Stimulated activated CD4-positive, alpha-beta T cell treated with anti-CD3 and anti-CD28 coated beads, Interleukin-2, amount 100 ng/mL, for 48 hours (primary cell): ENCODE measurements around the gene PAX5.
A peak's percentile ranks its signal among the peaks of the same experiment; 100 is the strongest.
"Not testable (repeated sequence)": the region's sequence is repeated elsewhere in the genome, so short reads cannot be mapped to it uniquely, and the experiment has no call there.

ENCODE experiments used
- DNase-seq, 2 donors: peaks; one replicate each; pipeline ENCODE4 v3.0.0-alpha.2; 2020

Gene PAX5

GRCh38 chr9:37033682-37034304, at the start of gene PAX5:
Gene PAX5, minus strand, starts transcription at chr9:37034268. Its CDS starts 237 bp downstream, at chr9:37034031.
- DNase-seq, result no peak

GRCh38 chr9:37083654-37084053, 49.6 kb upstream of the PAX5 start:
- DNase-seq, result no peak

DNA sequence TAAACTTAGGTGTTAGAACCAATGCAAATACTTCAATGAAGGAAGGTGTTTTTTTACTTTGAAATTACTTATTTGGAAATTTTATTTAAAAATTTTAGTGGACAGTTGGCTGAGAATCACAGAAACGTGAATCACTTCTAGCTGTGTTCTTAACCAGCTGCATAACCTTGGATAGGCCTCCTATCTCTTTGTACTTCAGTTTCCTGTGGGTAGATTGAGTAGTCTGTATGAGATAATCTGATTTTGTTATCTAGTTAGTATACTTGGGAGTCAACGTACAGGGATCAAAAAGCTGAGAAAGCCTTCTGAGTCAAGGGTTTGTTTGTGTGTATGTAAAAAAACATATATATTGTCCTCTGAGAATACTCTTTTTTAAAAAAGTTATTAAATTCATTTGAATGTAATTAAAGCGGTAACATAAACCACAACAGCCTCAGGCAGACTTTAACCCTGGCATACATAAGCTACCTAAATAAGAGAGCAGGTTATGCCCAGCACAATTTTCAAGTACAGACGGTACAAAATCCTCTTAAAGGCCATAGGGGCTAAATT, 48.2 kb upstream of the PAX5 start:
- DNase-seq, result no peak

DNA sequence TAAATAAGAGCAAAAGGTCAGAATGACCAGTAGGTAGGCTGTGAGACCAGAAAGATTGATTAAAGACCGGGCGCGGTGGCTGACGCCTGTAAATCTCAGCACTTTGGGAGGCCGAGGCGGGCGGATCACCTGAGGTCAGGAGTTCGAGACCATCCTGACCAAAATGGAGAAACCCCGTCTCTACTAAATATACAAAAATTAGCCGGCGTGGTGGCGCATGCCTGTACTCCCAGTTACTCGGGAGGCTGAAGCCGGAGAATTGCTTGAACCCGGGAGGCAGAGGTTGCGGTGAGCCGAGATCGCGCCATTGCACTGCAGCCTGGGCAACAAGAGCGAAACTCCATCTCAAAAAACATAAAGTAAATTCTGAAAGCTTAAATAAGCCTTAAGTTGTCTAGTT, 47.4 kb upstream of the PAX5 start:
- DNase-seq, result not testable (repeated sequence)

- not testable (repeated sequence) for DNase-seq
These were observed 46.1 kb upstream of the PAX5 start for GRCh38 chr9:37080165-37080628.

GRCh38 chr9:37079370-37080164, 45.5 kb upstream of the PAX5 start:
- peak; percentile 85 to 89 for DNase-seq

DNA sequence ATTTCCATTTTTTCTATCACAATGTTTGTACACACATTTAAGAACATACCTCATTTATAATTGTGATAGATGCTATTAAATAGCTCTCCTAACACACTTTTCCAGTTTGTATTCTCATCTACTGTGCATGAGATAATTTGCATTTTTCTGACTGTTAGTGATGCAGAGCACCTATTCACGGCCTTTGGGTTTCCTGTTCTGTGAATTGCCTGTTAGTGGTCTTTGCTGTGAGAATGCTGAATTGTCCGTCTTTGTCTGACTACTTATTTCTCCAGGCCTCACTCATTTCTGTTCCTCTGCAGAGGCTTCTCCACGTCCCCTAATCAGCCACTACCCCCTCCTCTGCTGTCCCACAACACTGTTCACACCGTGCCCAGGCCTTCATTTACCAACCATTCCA, 40.7 kb upstream of the PAX5 start:
- DNase-seq, result not testable (repeated sequence)

DNA sequence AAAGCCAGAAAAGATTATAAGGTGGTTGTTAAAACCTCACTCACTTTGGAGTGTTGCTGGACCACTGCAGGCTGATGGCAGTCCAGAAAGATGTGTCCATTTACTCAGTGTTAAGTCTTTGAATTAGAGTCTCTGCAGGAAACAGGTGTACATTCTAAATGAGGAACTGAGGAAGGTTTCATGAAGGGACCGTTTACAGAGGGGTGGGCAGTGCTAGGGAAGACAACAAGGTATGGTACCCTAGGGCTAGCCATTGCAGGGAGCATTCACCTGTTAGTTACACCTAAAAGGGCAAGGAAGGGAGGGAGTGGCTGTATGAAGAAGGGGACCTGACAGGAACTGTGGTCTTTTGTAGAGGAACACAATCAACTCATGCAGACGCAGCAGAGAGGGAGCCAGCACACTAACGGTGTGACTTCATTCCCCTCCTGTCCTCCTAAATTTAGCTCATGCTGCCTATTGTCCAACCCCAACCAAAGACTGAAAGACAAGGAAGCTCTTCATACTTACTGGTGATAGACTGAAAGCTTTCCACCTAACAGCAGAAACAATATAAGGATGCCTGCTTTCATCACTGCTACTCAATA, 32.2 kb upstream of the PAX5 start:
- no peak for DNase-seq

DNA sequence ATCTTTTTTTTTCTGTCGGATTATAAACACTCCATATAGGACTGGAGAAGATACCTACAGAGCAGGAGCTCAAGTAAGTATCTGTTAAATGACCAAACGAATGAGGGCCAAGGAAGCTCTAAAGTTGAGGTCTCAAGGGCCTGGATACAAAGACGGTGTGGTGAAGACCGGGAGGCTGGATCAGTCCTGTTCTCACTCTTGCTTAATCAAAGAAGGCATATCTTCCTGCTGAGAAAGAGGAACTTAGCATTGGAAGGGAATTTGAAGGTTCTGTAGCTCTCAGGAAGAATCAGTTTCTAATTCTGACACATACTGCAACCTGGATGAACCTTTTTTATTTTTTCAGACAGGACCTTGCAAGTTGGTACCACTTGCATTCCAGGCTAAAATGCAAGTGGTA, 28.3 kb upstream of the PAX5 start:
- DNase-seq, result no peak

GRCh38 chr9:37061768-37062167, 27.7 kb upstream of the PAX5 start:
- no peak for DNase-seq

DNA sequence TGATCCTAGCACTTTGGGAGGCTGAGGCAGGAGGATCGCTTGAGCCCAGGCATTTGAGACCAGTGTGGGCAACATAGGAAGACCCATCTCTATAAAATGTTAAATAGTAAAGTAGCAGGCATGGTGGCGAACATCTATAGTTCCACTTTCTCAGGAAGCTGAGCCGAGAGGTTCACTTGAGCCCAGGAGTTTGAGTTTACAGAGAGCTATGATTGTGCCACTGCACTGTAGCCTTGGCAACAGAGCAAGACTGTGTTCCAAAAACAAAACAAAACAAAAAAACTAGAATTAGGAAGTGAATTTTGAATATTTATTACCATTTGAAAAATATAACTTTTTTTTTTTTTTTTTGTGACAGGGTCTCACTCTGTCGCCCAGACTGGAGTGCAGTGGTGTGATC, 26.8 kb upstream of the PAX5 start:
- DNase-seq, result no peak

GRCh38 chr9:37056046-37056920, 22.2 kb upstream of the PAX5 start:
- DNase-seq, result no peak

- DNase-seq, result not testable (repeated sequence)
These were observed 20.3 kb upstream of the PAX5 start for GRCh38 chr9:37054363-37054720.

- DNase-seq, result no peak
These were observed 19.8 kb upstream of the PAX5 start for GRCh38 chr9:37053684-37054362.

GRCh38 chr9:37046683-37047082, 12.6 kb upstream of the PAX5 start:
- DNase-seq, result no peak

- no peak for DNase-seq
These were observed 8.4 kb upstream of the PAX5 start for GRCh38 chr9:37042421-37042820.

DNA sequence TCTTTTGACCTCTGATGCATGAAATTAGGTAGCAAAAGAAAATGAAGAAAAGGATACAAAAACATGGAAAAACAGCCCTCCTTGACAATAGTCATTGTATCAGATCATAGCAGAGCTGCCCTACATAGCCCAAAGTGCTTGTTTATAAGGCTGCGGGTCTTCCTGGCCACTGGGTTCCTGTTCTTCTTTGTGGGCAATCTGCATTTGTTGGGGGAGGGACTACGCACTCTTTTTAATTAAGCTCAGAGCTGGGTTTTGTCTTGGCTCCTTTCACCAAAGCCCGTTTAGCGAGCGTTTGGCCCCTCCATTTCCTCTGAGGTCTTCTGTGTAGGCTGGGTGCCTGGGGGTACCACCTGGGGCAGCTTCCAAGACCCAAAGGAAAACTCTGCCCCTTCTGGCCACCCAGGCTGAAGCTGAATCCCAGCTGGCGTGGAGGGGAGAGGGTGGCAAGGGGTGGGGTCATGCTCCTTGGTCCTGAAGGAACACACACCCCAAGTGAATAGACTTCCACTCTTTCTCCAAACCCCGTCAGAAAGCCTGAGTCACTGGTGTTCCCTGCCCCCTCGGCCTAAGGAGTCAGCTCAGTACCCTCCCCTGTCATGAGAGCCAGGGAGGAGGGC, 6.5 kb upstream of the PAX5 start:
- no peak for DNase-seq

- no peak for DNase-seq
These were observed 4.9 kb upstream of the PAX5 start for GRCh38 chr9:37038943-37039464.

DNA sequence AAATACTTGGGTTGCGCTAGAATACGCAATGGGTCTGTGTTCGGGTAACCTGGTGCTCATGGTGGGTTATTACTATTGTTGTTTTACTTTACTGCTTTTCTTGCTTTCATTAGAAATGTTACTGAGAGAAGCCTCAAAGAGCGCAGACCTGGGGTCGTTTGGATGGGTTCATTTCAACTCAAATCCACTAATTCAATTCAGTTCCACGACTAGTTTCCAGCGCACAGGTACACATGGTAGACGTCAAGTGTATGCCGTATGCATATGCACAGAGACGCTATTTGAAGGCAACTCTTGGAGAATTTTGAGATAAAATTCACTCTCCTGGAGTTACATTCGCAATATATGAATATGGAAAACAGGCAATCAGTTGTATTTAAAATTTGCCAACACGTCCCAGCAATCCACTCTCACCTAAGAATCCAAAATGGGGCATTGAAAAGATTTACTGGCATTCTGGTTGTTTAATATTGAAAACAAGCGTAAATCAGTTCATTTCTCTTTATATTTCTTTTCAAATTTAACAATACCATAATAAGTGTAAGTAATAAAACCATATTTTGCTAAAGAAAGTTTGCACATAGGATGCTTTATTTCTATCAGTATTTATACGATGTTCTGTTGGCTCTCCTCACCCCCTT, 4.4 kb upstream of the PAX5 start:
- DNase-seq, result no peak

DNA sequence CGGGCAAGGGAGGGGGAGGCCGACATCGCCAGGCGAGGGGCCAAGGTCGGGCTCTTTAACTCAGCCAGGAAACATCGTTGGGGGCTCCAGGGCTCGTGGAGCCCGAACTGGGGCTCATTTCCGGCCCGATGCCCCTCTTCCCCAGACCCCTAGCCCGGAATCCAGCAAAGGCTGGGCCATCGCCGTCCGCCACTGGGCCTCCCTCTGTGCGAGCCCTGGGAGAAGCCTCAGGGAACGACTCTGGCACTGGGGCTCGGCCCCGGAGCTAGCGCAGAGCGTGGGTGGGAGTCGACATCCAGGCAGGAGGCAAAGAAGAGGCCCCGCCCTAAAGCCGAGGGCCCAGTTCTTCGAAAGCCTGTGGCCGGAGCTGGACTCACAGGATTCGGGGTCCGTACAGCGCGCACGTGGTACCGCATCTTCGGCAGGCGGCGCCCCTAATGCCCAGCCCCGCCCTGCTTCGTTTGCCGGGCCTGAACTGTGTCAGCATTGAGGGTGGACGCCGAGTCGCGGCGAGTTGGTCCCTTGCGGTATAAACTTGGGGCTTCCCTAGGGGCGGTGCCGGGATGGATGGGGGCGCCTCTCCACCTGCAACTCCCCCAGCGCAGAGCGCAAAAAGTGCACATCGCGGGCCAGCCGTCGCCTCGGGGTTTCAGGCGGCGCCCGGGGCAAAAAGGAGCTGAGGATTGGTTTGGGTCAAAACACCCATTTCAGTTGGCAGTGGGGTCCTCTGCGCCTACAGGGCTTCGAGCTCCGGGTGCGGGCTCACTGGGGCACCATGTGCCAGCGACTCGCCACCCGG, 3.6 kb upstream of the PAX5 start:
- no peak for DNase-seq
